Activated CD8-positive, alpha-beta memory T cell treated with anti-CD3 and anti-CD28 coated beads, Interleukin-2, amount 10 ng/mL, durations not matched to agents 7 days and 5 days (primary cell): ENCODE results near the gene EGFLAM. TPM values are rescaled to one million over a fixed set of nuclear protein-coding genes. Genes with fewer than 3 reads are reported as not detected.

ENCODE experiments used
- ATAC-seq: fragments of 150-1000 bp; cut with Tn5 transposase; one replicate; pipeline ENCODE4 v1.10.0; 2021; ENCODE audit warnings: moderate library complexity
- CTCF ChIA-PET: fragments of 350-600 bp; sonication (Branson Sonifier 250); formaldehyde crosslinking; loops from one replicate; lab custom pipeline; 2021; ENCODE audit warnings: antibody characterized with exemption; lab: Charles Lee
- DNase-seq: peaks from one replicate; pipeline ENCODE4 v3.0.0-alpha.2; 2020
- H3K27ac Mint-ChIP-seq: one replicate; pipeline ENCODE4 v1.8.0; 2021; ENCODE audit warnings: mild to moderate bottlenecking, mixed read lengths
- H3K27me3 Mint-ChIP-seq: one replicate; pipeline ENCODE4 v1.8.0; 2021; ENCODE audit warnings: mixed read lengths
- H3K36me3 Mint-ChIP-seq: one replicate; pipeline ENCODE4 v1.8.0; 2021; ENCODE audit warnings: mild to moderate bottlenecking, mixed read lengths
- H3K4me1 Mint-ChIP-seq: one replicate; pipeline ENCODE4 v1.8.0; 2021; ENCODE audit warnings: mixed read lengths
- H3K4me3 Mint-ChIP-seq: one replicate; pipeline ENCODE4 v1.8.0; 2021; ENCODE audit warnings: mild to moderate bottlenecking, moderate library complexity, mixed read lengths
- H3K9me3 Mint-ChIP-seq: one replicate; pipeline ENCODE4 v1.8.0; 2022; ENCODE audit warnings: low read depth, mixed read lengths
- total RNA-seq, 2 experiments: library from RNA; stranded (reverse); gene quantifications; one replicate each; pipeline ENCODE4 v1.2.3, GENCODE V29; 2021

Gene EGFLAM
- total RNA-seq, 2 experiments from 2014 or later, result not detected

DNA sequence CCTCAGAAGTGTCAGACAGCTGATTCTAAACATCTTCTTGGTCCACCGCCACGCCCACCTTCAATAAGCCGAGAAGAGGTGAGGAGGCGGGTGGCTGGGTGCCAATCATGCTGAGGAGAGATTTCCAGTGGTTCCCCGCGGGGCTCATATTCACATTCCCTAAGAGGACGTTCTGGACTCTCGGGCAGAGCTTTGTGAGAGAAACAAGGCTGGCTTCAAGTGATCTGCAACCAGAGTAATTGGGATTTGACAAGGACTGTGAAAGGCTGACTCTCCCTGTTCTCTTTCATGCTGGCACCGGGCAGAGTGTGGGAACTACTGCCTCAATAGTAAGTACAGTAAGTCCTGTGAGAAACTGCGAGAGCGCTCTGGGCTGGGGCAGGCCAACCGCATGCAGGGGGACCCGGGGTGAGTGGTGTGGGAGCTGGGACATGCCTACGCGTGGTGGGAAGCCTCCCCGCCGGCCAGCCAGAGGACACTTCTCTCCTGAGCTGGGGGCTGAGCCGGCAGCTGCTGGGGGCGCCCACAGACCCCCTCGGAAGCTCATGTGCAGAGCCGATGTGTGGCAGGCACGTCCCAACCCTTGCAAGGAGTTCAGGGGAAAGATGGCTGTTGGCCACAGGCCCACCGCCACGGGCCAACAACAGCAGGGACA is 187.1 kb downstream of the EGFLAM start:
- Mint-ChIP-seq H3K27ac (no peak overlapping the region), H3K4me3 (no peak overlapping the region), H3K27me3 (peaks cover 69% of the 10 kb centered on the region), H3K36me3 (no peaks in the 10 kb centered on the region), H3K9me3 (no peaks in the 10 kb centered on the region), H3K4me1 (peaks cover 1% of the 10 kb centered on the region)
- CTCF ChIA-PET, result interaction anchor here (0.7 to 2.6 kb wide), 4 partner anchors 24 to 364 kb away, joined by 3 to 5 read pairs (median 3); no protein-coding TSS in a partner anchor
- DNase-seq, result no peak
- ATAC-seq, result no peak

DNA sequence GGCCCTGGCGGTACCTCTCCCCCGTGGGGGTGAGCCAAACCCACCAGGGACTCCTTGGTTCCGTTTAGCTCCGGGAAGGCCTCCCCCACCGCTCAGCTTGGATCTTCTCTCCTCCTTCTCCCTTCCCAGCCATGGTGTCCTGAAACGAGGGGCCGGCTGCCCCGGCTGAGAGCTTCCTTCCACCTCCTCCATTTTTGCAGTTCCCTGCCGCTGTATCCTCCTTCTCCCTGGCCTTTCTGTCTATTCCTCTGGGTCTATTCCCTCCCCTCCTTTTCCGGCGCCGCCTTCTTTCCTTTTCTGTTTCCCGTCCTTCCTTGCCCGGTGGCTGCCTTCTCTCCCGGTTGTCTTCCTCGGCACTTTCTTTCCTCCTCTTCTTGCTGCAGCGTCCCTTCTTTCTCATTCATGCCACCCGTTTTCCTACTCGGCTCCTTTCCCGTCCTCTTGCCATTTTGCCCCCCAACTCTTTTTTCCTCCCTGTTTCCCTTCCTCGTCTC is 187.7 kb downstream of the EGFLAM start:
- H3K36me3 Mint-ChIP-seq, result no peaks in the 10 kb centered on the region
- ATAC-seq (no peak), DNase-seq (no peak)
- H3K9me3 Mint-ChIP-seq, result no peaks in the 10 kb centered on the region
- H3K4me1 Mint-ChIP-seq, result peaks cover 1% of the 10 kb centered on the region
- H3K27me3 Mint-ChIP-seq, result peaks cover 71% of the 10 kb centered on the region
- H3K27ac Mint-ChIP-seq, result no peak overlapping the region
- no peak overlapping the region for H3K4me3 Mint-ChIP-seq
- CTCF ChIA-PET, result interaction anchor here (0.9 to 2.6 kb wide), 2 partner anchors 104 to 771 kb away, joined by 3 to 5 read pairs; no protein-coding TSS in a partner anchor

DNA sequence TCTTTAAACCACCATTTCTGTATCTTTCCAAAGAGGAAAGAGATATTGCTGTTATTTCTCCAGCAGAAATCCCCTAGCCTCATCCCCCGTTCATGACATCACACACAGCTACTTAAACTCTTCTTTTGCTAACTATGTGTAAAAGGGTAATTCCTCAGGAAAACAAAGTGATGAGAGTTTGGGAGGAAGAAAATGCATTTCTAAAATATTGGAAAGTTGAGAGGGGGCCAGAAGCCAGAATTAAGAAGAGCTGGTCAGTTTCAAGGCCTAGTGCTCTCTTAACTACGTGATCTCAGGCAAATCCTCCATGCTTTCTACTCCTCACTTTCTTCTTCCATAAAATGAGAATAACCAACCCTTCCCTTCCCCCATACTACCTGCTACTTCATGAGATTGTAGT is 188.7 kb downstream of the EGFLAM start:
- Mint-ChIP-seq H3K27ac (no peak overlapping the region), H3K9me3 (no peaks in the 10 kb centered on the region), H3K4me3 (no peak overlapping the region), H3K27me3 (peaks cover 74% of the 10 kb centered on the region), H3K36me3 (no peaks in the 10 kb centered on the region), H3K4me1 (no peaks in the 10 kb centered on the region)
- CTCF ChIA-PET, result interaction anchor here (0.9 to 2.6 kb wide), 2 partner anchors 103 to 770 kb away, joined by 3 to 5 read pairs; no protein-coding TSS in a partner anchor
- ATAC-seq, result no peak
- no peak for DNase-seq

DNA sequence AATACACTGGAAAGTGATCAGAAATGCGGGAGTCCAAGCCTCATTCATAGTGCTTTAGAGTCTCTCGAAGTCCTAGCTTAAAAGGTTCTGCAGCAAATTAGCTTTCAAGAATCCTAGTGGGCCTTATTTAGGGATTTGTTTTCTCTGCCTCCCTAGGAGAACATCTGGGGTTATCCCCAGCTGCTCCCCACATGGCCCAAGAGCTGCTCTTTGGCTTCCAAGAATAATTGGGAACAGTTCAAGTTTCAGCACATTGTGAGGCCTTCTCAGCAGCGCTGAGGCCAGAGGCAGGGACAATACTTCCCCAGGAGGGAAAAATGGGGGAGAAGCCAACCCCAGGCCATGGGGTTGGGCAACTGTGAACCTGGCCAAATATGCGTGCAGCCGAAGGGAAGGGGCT is 189.4 kb downstream of the EGFLAM start:
- CTCF ChIA-PET, result interaction anchor here (0.6 to 0.7 kb wide), 2 partner anchors 98 to 348 kb away, joined by 4 read pairs; no protein-coding TSS in a partner anchor
- peaks cover 6% of the 10 kb centered on the region for H3K4me1 Mint-ChIP-seq

DNA sequence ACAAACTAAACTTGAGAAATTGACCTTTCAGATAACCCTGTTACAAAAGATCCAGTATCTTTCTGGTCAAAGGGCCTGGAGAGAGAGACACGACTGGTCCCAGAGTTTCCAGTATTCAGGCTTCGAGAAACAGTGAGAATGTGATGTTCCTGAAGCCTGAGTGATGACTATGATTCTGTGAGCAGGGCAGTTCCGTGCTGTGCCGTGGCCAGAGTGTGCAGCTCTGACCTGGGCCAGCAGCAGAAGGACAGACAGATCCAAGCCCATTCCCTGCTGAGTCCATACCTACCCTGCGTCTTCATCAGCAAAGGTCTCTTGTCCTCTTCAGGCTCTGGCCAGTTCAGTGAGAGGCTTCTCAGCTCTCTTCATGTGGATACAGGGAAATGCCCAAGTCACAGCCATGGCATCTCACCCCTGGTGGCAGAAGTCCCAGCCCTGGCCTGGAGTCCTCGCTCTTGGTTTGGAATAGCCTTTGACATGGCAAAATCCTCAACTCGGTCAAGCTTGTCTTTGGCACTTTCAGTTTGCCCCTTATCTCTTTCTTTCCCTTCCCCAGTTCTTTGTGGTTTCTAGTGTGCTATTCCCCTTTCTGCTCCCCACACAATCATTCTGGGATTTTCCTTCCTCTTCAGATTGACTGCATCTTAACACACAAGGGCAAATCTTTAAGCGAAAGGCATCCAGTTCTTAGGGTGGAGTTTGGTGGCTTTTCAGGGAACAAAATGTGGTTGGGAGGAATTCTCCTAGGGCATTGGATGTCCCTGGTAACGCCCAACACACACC is 190.4 kb downstream of the EGFLAM start:
- H3K4me3 Mint-ChIP-seq, result no peak overlapping the region
- CTCF ChIA-PET, result interaction anchor here (0.6 kb wide), 1 partner anchor 97 kb away, joined by 4 read pairs; no protein-coding TSS in a partner anchor
- H3K27me3 Mint-ChIP-seq, result peaks cover 86% of the 10 kb centered on the region
- no peak for DNase-seq
- no peaks in the 10 kb centered on the region for H3K36me3 Mint-ChIP-seq
- no peak for ATAC-seq
- H3K27ac Mint-ChIP-seq, result no peak overlapping the region
- H3K4me1 Mint-ChIP-seq, result peaks cover 16% of the 10 kb centered on the region
- H3K9me3 Mint-ChIP-seq, result no peaks in the 10 kb centered on the region

More for the DNA sequence above, 189.4 kb downstream of the EGFLAM start:
- Mint-ChIP-seq H3K27me3 (peaks cover 81% of the 10 kb centered on the region), H3K36me3 (no peaks in the 10 kb centered on the region), H3K27ac (no peak overlapping the region), H3K4me3 (no peak overlapping the region), H3K9me3 (no peaks in the 10 kb centered on the region)
- DNase-seq, result no peak
- no peak for ATAC-seq

DNA sequence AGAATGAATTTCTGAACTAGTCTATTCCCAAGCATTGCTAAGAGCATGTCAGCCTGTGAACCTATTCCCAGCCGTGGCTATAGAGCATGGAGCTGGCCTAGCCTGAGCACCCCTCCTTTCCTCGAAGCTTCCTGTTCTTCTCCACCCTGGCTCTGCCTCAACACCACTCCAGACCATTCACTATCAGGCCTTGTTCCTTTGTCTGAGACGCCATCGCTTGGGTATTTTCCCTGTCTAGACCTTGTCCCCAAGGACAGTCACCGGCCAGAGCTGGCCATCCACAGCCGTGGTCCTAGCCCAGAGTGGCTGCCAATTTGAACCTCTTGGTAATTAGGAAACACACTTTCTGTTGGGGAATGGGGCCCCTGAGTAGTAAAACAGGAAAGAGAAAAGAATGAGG is 192.3 kb downstream of the EGFLAM start:
- CTCF ChIA-PET, result interaction anchor here (4.7 kb wide), 1 partner anchor 9 kb away, joined by 60 read pairs; no protein-coding TSS in a partner anchor
- ATAC-seq, result no peak
- peaks cover 2% of the 10 kb centered on the region for H3K36me3 Mint-ChIP-seq
- peaks cover 88% of the 10 kb centered on the region for H3K27me3 Mint-ChIP-seq
- peak; percentile 11 for DNase-seq
- no peak overlapping the region for H3K27ac Mint-ChIP-seq
- H3K4me1 Mint-ChIP-seq, result peaks cover 27% of the 10 kb centered on the region
- no peaks in the 10 kb centered on the region for H3K9me3 Mint-ChIP-seq
- no peak overlapping the region for H3K4me3 Mint-ChIP-seq

DNA sequence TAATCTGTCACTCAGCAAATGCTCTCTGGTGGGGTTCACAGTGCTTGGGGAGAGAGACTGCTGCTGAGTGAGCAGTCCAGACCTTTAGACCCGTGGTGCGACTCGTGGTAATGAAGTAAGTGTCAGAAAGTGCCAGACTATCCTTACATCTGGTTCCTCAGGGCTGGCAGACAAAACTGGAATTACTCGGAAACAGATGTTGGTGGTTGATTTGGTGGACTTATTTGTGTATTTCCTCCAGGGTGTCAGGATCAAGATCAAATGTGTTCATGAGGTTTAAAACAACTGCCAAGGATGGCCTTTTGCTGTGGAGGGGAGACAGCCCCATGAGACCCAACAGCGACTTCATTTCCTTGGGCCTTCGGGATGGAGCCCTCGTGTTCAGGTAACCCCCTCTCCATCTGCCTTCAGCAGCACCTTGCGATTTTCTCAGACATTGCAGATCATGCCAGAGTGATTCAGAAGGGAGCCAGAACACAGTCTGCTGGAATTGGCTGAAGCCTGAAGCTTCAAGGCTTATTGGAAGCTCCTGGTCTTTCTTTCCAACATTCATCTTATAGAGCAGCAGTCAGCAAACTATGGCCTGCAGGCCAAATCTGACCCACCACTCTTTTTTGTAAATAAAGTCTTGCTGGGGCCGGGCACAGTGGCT is 192.8 kb downstream of the EGFLAM start:
- Mint-ChIP-seq H3K36me3 (peaks cover 2% of the 10 kb centered on the region), H3K4me3 (no peak overlapping the region), H3K27me3 (peaks cover 89% of the 10 kb centered on the region), H3K9me3 (no peaks in the 10 kb centered on the region), H3K4me1 (peaks cover 27% of the 10 kb centered on the region), H3K27ac (no peak overlapping the region)
- no peak for ATAC-seq
- CTCF ChIA-PET, result interaction anchor here (4.7 kb wide), 1 partner anchor 10 kb away, joined by 60 read pairs; no protein-coding TSS in a partner anchor
- peak; percentile 27 for DNase-seq

DNA sequence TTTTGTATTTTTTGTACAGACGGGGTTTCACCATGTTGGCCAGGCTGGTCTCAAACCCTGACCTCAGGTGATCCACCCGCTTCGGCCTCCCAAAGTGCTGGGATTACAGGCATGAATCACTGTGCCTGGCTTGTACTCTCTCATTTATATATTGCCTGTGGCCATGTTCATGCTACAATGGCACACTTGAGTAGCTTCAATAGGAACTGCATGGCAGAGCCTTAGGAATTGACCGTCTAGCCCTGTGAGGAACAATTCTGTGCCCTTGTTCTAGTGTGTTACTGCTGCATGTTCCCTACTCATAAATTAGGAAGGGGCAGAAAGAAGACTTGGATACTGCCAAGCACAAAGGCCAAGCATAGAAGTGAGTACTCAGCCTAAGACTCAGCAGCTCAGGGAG is 193.8 kb downstream of the EGFLAM start:
- CTCF ChIA-PET, result interaction anchor here (4.7 kb wide), 1 partner anchor 11 kb away, joined by 60 read pairs; no protein-coding TSS in a partner anchor
- H3K4me3 Mint-ChIP-seq, result no peak overlapping the region
- peaks cover 89% of the 10 kb centered on the region for H3K27me3 Mint-ChIP-seq
- DNase-seq (no peak), ATAC-seq (no peak)
- H3K4me1 Mint-ChIP-seq, result peaks cover 27% of the 10 kb centered on the region
- H3K27ac Mint-ChIP-seq, result no peak overlapping the region
- no peaks in the 10 kb centered on the region for H3K9me3 Mint-ChIP-seq
- peaks cover 2% of the 10 kb centered on the region for H3K36me3 Mint-ChIP-seq

DNA sequence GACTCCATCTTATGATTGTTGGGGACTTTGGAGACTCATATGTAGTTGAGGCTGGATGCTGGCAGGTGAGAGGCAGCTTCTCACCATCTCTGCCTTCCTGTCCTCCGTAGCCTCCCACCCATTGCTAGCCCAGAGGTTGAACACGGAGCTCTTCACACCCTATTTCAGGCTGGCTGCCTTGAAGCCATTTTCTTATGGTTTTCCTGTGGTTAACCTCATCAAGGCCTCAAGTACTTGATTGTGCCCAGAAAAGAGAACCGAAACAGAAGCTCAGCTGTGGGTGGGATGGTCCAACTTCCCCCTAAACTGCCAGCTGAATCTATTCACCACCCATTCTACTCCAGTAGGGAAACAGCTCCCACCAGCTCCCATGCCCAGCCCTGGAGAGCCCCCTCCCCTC is 195.1 kb downstream of the EGFLAM start:
- ATAC-seq (peak; percentile 93), DNase-seq (peak; percentile 83)
- Mint-ChIP-seq H3K9me3 (no peaks in the 10 kb centered on the region), H3K4me1 (peaks cover 27% of the 10 kb centered on the region), H3K27me3 (peaks cover 87% of the 10 kb centered on the region), H3K36me3 (peaks cover 2% of the 10 kb centered on the region), H3K27ac (peak overlapping the region; percentile 81), H3K4me3 (peak overlapping the region; percentile 19)
- CTCF ChIA-PET, result interaction anchor here (1.1 to 4.7 kb wide), 4 partner anchors 12 to 356 kb away, joined by 3 to 60 read pairs (median 4); no protein-coding TSS in a partner anchor

DNA sequence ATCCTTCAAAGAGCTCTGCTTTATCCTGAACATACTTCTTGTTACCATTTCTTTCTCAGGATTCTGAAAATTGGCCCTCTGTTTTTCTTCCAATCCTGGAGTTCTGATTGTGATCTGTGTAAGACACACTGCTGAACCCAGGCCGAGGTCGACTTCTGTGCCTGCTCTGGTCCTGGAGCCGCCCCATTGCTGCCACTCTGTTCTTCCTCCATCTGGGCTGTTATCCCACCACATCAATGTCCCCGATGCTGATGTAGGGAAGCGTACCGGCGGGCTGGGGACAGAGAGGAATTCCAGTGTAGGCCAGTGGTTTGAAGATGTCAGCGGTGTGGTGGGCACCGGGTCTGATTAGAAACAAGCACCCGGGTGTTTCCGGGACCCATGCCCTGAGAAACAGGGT is 195.6 kb downstream of the EGFLAM start:
- no peak for DNase-seq
- H3K36me3 Mint-ChIP-seq, result peaks cover 2% of the 10 kb centered on the region
- H3K27me3 Mint-ChIP-seq, result peaks cover 85% of the 10 kb centered on the region
- no peak for ATAC-seq
- H3K4me3 Mint-ChIP-seq, result peak overlapping the region; percentile 19
- H3K9me3 Mint-ChIP-seq, result no peaks in the 10 kb centered on the region
- CTCF ChIA-PET, result interaction anchor here (1.1 to 4.7 kb wide), 4 partner anchors 12 to 356 kb away, joined by 3 to 60 read pairs (median 4); no protein-coding TSS in a partner anchor
- H3K4me1 Mint-ChIP-seq, result peaks cover 27% of the 10 kb centered on the region
- peak overlapping the region; percentile 81 for H3K27ac Mint-ChIP-seq

DNA sequence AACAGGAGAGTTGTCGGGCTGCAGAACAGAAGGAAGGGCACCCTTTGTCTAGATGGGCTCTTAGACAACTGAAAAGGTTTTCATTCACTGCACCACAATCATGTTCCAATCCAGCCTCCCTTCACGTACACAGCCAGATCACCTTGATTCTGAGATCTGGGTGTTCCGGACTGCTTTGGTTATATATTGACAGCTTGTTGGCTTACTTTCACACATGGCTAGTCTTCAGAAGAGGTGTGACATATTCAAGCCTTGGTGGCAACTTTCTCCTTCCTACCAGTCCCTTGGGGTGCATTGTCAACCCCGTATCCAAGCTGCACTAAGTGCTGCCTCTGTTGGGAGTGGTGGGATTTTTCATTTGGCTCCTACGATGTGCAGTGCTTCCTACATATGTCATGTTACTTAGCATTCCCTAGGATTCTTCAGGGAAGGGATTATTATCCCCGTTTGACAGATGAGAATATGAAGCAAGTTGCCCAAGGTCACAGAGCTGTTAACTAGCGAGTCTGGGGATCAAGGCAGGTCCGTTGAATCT is 197.5 kb downstream of the EGFLAM start:
- ATAC-seq (no peak), DNase-seq (peak; percentile 34)
- Mint-ChIP-seq H3K4me3 (no peak overlapping the region), H3K27ac (no peak overlapping the region), H3K9me3 (no peaks in the 10 kb centered on the region), H3K4me1 (peaks cover 27% of the 10 kb centered on the region), H3K27me3 (peaks cover 82% of the 10 kb centered on the region), H3K36me3 (peaks cover 2% of the 10 kb centered on the region)
- CTCF ChIA-PET, result interaction anchor here (0.9 to 1.3 kb wide), 2 partner anchors 12 to 14 kb away, joined by 3 to 6 read pairs; no protein-coding TSS in a partner anchor

DNA sequence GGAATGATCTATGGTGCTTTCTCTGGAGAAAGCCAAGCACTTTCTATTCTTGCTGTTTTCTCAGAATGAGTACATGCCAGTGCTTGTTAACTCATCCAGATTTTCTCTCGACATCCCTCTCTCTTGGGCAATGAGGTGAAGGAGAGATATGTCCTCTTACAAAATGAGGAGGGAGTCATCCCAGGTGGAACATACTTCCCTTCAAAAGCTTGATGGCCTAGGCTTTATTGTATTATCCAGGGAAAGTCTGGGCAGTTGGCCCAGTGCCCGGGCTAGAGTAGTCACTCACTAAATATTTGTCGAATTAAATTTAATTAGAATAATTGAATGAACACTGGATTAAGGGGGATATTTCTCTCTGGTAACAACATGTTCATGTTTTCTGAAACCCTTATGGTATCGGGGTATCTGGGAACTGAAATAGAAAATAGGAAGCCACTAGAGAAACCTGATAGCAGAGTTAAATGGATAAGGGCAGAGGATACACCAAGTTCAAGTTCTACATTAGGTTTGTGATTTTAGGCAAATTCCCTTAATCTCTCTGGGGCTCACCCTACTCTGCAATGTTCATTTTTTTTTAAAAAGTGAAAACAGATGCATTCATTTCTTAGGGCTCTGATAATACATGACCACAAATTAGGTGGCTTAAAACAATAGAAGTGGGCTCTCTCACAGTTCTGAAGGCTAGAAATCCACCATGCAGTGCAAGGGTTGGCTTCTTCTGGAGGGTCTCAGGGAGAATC is 198.5 kb downstream of the EGFLAM start:
- peaks cover 79% of the 10 kb centered on the region for H3K27me3 Mint-ChIP-seq
- no peak for ATAC-seq
- CTCF ChIA-PET, result interaction anchor here (0.6 to 1.3 kb wide), 2 partner anchors 15 to 136 kb away, joined by 3 to 6 read pairs; no protein-coding TSS in a partner anchor

More for the DNA sequence above, 198.5 kb downstream of the EGFLAM start:
- Mint-ChIP-seq H3K4me1 (peaks cover 27% of the 10 kb centered on the region), H3K9me3 (no peaks in the 10 kb centered on the region), H3K36me3 (peaks cover 2% of the 10 kb centered on the region), H3K4me3 (no peak overlapping the region), H3K27ac (no peak overlapping the region)
- DNase-seq, result no peak
